Naive thymus-derived CD4-positive, alpha-beta T cell (primary cell): Measurements from ENCODE around the gene CEP43. TPM values are rescaled to one million over a fixed set of nuclear protein-coding genes. Genes with fewer than 3 reads are reported as not detected.
A peak's percentile ranks its signal among the peaks of the same experiment; 100 is the strongest.

Experiments used
- ATAC-seq: fragments of 150-1000 bp; cut with Tn5 transposase; 2 replicates; pipeline ENCODE4 v1.10.0; 2021; ENCODE audit warnings: mild to moderate bottlenecking, moderate library complexity
- CTCF ChIA-PET: fragments of 350-600 bp; sonication (Branson Sonifier 250); formaldehyde crosslinking; loops from one replicate; lab custom pipeline; 2021; ENCODE audit warnings: antibody characterized with exemption; lab: Charles Lee
- POLR2A ChIA-PET: fragments of 350-600 bp; sonication (Branson Sonifier 250); formaldehyde crosslinking; loops from one replicate; lab custom pipeline; 2021; ENCODE audit warnings: antibody characterized with exemption, inconsistent platforms; lab: Charles Lee
- DNase-seq, 9 donors: peaks; one replicate each; pipeline versions ENCODE4 v3.0.0 to v3.0.0-alpha.2; 2020 to 2022; ENCODE audit warnings: mixed read lengths in 1 of 9
- H3K27ac ChIP-seq: one replicate; pipeline ENCODE4 v1.7.0; 2013; ENCODE audit warnings: mild to moderate bottlenecking, low read depth, low read length, moderate library complexity
- H3K27me3 ChIP-seq, 2 donors: one replicate each; pipeline ENCODE4 v1.7.0; 2013; ENCODE audit warnings: low read length in 2 of 2, mild to moderate bottlenecking in 2 of 2, moderate library complexity in 2 of 2; ENCODE audit not compliant: control insufficient read depth in 2 of 2, insufficient read depth in 2 of 2
- H3K36me3 ChIP-seq, 3 experiments: 1 replicate in 2 of 3; 2 replicates in 1 of 3; pipeline ENCODE4 v1.7.0; 2013; ENCODE audit warnings: low read length in 3 of 3, mild to moderate bottlenecking in 3 of 3, moderate library complexity in 1 of 3; ENCODE audit not compliant: insufficient read depth in 3 of 3, control insufficient read depth in 2 of 3
- H3K4me1 ChIP-seq, 2 donors: one replicate each; pipeline ENCODE4 v1.7.0; 2013; ENCODE audit warnings: low read length in 2 of 2, mild to moderate bottlenecking in 2 of 2, moderate library complexity in 1 of 2; ENCODE audit not compliant: control insufficient read depth in 2 of 2, insufficient read depth in 2 of 2
- H3K4me3 ChIP-seq: 2 replicates; pipeline ENCODE4 v1.7.0; 2013; ENCODE audit warnings: mild to moderate bottlenecking, low read length
- H3K9me3 ChIP-seq, 3 experiments: 1 replicate in 2 of 3; 2 replicates in 1 of 3; pipeline ENCODE4 v1.7.0; 2013; ENCODE audit warnings: low read length in 3 of 3; ENCODE audit not compliant: control insufficient read depth in 2 of 3
- H3K27ac Mint-ChIP-seq, 9 donors: one replicate each; pipeline ENCODE4 v1.8.0; 2020 to 2022; ENCODE audit warnings: mixed read lengths in 9 of 9, mild to moderate bottlenecking in 8 of 9, moderate library complexity in 5 of 9, inconsistent platforms in 2 of 9
- H3K27me3 Mint-ChIP-seq, 5 donors: one replicate each; pipeline ENCODE4 v1.8.0; 2021 to 2022; ENCODE audit warnings: mixed read lengths in 5 of 5, mild to moderate bottlenecking in 1 of 5
- H3K36me3 Mint-ChIP-seq, 5 donors: one replicate each; pipeline ENCODE4 v1.8.0; 2020 to 2022; ENCODE audit warnings: mixed read lengths in 5 of 5, mild to moderate bottlenecking in 3 of 5, inconsistent platforms in 1 of 5
- H3K4me1 Mint-ChIP-seq, 7 donors: one replicate each; pipeline ENCODE4 v1.8.0; 2020 to 2022; ENCODE audit warnings: mixed read lengths in 7 of 7, mild to moderate bottlenecking in 3 of 7, inconsistent platforms in 1 of 7
- H3K4me3 Mint-ChIP-seq, 10 donors: one replicate each; pipeline ENCODE4 v1.8.0; 2020 to 2022; ENCODE audit warnings: mild to moderate bottlenecking in 10 of 10, mixed read lengths in 10 of 10, moderate library complexity in 6 of 10, inconsistent platforms in 2 of 10
- H3K9me3 Mint-ChIP-seq, 11 donors: one replicate each; pipeline ENCODE4 v1.8.0; 2020 to 2022; ENCODE audit warnings: mixed read lengths in 11 of 11, mild to moderate bottlenecking in 4 of 11, inconsistent platforms in 1 of 11, moderate library complexity in 1 of 11
- intact Hi-C, 2 donors: fragments of 100-400 bp; cut with micrococcal nuclease; formaldehyde crosslinking; loops; one replicate each; pipeline ENCODE4 v1.15.1; 2023
- polyA plus RNA-seq, 2 donors: library from polyadenylated mRNA; unstranded; fragments of 300-500 nt; fragmentation: Illumina TruSeq; gene quantifications; one replicate each; pipeline ENCODE4 v1.2.3, GENCODE V29; 2021
- total RNA-seq, 6 experiments: library from RNA in 5 of 6; stranded (reverse) in 5 of 6; gene quantifications; 1 replicate in 5 of 6; 2 replicates in 1 of 6; pipeline ENCODE4 v1.2.3 and lab custom pipeline; 2021 to 2026

The CEP43 gene
- total and polyA plus RNA-seq, 7 experiments from 2014 or later: 3.3 to 17.6 (median 11.6) TPM

DNA sequence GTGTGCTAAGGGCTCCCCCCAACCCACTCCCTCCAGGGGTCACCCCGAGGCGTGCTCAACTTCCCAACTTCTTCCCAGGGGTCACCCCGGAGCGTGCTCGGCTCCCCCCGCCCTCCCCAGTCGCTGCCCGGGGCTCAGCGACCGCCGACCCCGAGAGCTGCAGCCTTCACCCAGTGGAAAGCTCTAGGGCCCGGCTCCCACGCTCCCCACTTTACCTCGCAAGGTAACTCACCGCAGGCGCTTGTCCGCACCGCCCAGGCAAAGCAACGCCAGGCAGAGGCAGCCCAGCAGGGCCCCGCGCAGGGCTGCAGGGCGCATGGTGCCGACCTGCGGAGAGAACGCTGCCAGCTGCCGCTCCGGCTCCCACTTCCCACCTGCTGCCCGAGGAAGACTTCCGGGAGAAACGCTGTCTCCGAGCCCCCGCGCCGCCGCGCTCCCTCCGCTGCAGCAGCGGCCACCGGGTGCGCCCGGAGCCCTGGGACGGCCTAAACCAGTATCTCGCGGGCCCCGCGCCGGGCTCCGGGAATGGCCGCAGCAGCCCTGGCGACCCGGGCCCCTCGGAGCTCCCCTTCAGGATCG is 43.2 kb upstream of the CEP43 start:
- peaks cover 0 to 36% (median under 1%) of the 10 kb centered on the region in 5 donors for H3K36me3 Mint-ChIP-seq
- Histone ChIP-seq H3K4me1 (peaks cover 42 to 71% of the 10 kb centered on the region in 2 donors), H3K36me3 (peaks cover 0 to 13% (median 0%) of the 10 kb centered on the region in 3 experiments), H3K27me3 (no peaks in the 10 kb centered on the region), H3K27ac (peak overlapping the region; percentile 92), H3K9me3 (no peaks in the 10 kb centered on the region), H3K4me3 (peak overlapping the region; percentile 86)
- ChIA-PET POLR2A (interaction anchor here (0.7 to 16.2 kb wide), 14 partner anchors 8 to 328 kb away, joined by 3 to 245 read pairs (median 6); partner anchors contain the start of gene CEP43), CTCF (interaction anchor here (0.7 to 4.3 kb wide), 3 partner anchors 16 to 169 kb away, joined by 3 to 32 read pairs (median 7); no protein-coding TSS in a partner anchor)
- H3K27me3 Mint-ChIP-seq: no peaks in the 10 kb centered on the region
- intact Hi-C loops: loop anchor here (1.0 to 10.0 kb wide), 10 partner anchors 13 to 613 kb away; partner anchors contain the start of genes CEP43 (in 2 of the 2), MPC1 (in 1 of the 2) and SFT2D1 (in 1 of the 2)
- peak overlapping the region; percentile 92 to 99 (median 99) for H3K27ac Mint-ChIP-seq
- DNase-seq (no peak), ATAC-seq (peak; percentile 16)
- peaks cover 0 to 6% (median 0%) of the 10 kb centered on the region in 11 donors for H3K9me3 Mint-ChIP-seq
- H3K4me3 Mint-ChIP-seq: peak overlapping the region; percentile 87 to 99 (median 96)
- H3K4me1 Mint-ChIP-seq: peaks cover 59 to 85% (median 79%) of the 10 kb centered on the region in 7 donors

DNA sequence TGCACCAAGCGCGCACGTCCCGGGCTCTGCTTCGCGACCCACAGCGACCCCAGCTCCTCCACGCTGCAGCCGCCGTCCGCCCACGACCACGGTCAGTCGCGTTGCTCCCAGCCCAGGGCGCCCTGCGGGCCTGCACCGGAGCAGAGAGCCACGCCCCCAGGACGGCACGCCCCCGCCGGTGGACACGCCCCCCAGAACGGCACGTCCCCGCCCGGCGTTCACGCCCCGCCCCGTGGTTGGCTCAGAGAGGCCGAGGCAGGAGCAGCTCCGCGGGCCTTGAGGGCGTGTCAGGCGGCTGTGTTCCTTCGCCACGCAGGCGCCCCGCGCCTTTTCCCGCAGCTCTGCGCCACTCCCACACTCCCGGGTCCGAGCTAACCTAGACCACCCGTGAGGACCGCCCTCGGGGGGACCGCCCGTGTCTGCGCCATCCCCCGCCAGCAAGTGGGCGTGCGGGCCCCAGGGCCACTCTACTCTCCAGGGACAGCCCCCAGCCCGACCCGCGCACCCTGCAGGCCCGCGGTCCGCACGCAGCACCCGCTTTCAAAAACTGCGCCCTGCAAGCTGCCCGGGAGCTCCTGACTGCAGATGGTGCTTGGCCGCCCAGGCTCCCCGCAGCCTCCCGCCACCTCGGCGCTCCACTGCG is 42.6 kb upstream of the CEP43 start, which contains the start of gene RNASET2:
RNASET2 (minus strand) TSS at position 107 of the 643 bp plus-strand sequence. CDS start 368 bp downstream, outside the sequence.
- H3K27ac ChIP-seq: peak within 1 kb of the TSS; percentile 92
- peaks cover 0 to 33% (median 0%) of the 10 kb centered on the region in 5 donors for H3K36me3 Mint-ChIP-seq
- peaks cover 0 to 6% (median 0%) of the 10 kb centered on the region in 11 donors for H3K9me3 Mint-ChIP-seq
- peaks cover 56 to 79% (median 73%) of the 10 kb centered on the region in 7 donors for H3K4me1 Mint-ChIP-seq
- intact Hi-C loops: loop anchor here (1.0 to 10.0 kb wide), 11 partner anchors 14 to 614 kb away; partner anchors contain the start of genes CEP43 (in 2 of the 2), MPC1 (in 1 of the 2), RPS6KA2 (in 1 of the 2) and SFT2D1 (in 1 of the 2)
- CTCF ChIA-PET: interaction anchor here (0.7 to 4.3 kb wide), 3 partner anchors 15 to 170 kb away, joined by 3 to 32 read pairs (median 7); no protein-coding TSS in a partner anchor
- no peaks in the 10 kb centered on the region for H3K27me3 ChIP-seq
- H3K27ac Mint-ChIP-seq: peak within 1 kb of the TSS; percentile 95 to 99 (median 99)
- H3K27me3 Mint-ChIP-seq: no peaks in the 10 kb centered on the region
- peak; percentile 93 for ATAC-seq
- peak; percentile 95 to 100 (median 99) for DNase-seq
- peaks cover 41 to 66% of the 10 kb centered on the region in 2 donors for H3K4me1 ChIP-seq
- peaks cover 0 to 13% (median 0%) of the 10 kb centered on the region in 3 experiments for H3K36me3 ChIP-seq
- POLR2A ChIA-PET: interaction anchor here (0.8 to 16.2 kb wide), 13 partner anchors 9 to 329 kb away, joined by 3 to 245 read pairs (median 6); partner anchors contain the start of gene CEP43
- H3K4me3 Mint-ChIP-seq: peak within 1 kb of the TSS; percentile 87 to 99 (median 96)
- no peaks in the 10 kb centered on the region for H3K9me3 ChIP-seq
- peak within 1 kb of the TSS; percentile 86 for H3K4me3 ChIP-seq

DNA sequence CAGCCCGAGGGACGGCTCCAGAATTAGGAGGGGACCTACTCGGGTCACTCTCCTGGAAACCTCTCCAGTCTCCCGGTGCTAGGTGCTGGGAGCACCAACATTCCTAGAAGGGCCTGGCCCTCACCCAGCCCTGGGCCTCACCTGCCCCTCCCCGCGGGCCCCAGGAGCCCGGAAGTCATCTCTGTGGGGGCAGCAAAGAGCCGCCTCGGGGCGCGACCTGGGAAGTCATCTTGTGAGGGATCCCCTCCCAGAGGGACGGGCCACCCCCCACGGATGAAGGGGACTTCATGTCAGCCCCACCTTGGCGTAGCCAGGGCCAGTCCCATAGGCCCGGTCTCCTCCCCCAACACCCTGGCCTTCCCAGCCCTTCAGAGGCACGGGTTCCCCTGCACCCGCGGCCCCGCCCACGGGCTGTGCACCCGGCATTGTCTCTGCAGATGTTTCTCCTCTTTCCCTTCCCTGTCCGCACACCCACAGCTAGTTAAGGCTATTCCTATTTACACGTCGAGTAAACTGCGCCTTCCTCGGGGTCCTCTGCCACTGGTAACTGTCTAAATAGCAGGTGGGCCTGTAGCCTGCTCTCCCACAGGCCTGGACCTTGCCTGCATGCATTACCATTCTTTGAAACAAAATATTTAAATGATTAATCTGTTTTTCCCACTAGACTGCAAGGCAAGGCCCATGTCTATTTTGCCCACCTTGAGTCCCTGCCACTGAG is 42.0 kb upstream of the CEP43 start:
- ChIA-PET CTCF (interaction anchor here (1.8 to 4.3 kb wide), 2 partner anchors 15 to 32 kb away, joined by 7 to 32 read pairs; no protein-coding TSS in a partner anchor), POLR2A (interaction anchor here (0.8 to 16.2 kb wide), 14 partner anchors 9 to 330 kb away, joined by 3 to 245 read pairs (median 6); partner anchors contain the start of gene CEP43)
- H3K27ac Mint-ChIP-seq: peak overlapping the region; percentile 95 to 99 (median 98)
- Histone ChIP-seq H3K4me1 (peaks cover 34 to 59% of the 10 kb centered on the region in 2 donors), H3K4me3 (peak overlapping the region; percentile 86), H3K27me3 (no peaks in the 10 kb centered on the region), H3K36me3 (peaks cover 0 to 9% (median 0%) of the 10 kb centered on the region in 3 experiments), H3K27ac (peak overlapping the region; percentile 92), H3K9me3 (no peaks in the 10 kb centered on the region)
- peak in 8 of 9 donors; percentile 39 to 67 (median 57) for DNase-seq
- peaks cover 0 to 6% (median 0%) of the 10 kb centered on the region in 11 donors for H3K9me3 Mint-ChIP-seq
- H3K27me3 Mint-ChIP-seq: no peaks in the 10 kb centered on the region
- H3K36me3 Mint-ChIP-seq: peaks cover 0 to 29% (median under 1%) of the 10 kb centered on the region in 5 donors
- intact Hi-C loops: loop anchor here (1.0 to 10.0 kb wide), 9 partner anchors 14 to 614 kb away; partner anchors contain the start of genes MPC1 (in 1 of the 2), RPS6KA2 (in 1 of the 2) and SFT2D1 (in 1 of the 2)
- peak; percentile 5 for ATAC-seq
- peaks cover 53 to 72% (median 67%) of the 10 kb centered on the region in 7 donors for H3K4me1 Mint-ChIP-seq
- peak overlapping the region; percentile 87 to 99 (median 96) for H3K4me3 Mint-ChIP-seq

DNA sequence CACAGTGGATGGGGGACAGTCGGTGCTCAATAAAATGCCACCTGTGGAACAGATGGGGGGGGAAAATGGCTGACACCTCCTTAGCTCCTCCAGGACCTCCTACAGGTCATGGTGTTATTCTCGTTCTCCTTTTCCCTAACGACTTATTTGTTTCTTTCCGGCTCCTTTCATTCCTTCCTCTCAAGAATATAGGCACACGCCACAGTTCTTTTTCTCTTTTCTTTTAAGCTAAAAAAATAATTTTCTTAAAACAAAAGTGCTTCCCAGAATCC is 41.5 kb upstream of the CEP43 start:
- intact Hi-C loops: loop anchor here (1.0 to 10.0 kb wide), 9 partner anchors 15 to 615 kb away; partner anchors contain the start of genes MPC1 (in 1 of the 2), RPS6KA2 (in 1 of the 2) and SFT2D1 (in 1 of the 2)
- H3K9me3 Mint-ChIP-seq: peaks cover 0 to 10% (median 2%) of the 10 kb centered on the region in 11 donors
- peaks cover 49 to 67% (median 63%) of the 10 kb centered on the region in 7 donors for H3K4me1 Mint-ChIP-seq
- H3K27ac ChIP-seq: peak overlapping the region; percentile 92
- CTCF ChIA-PET: interaction anchor here (1.8 to 4.3 kb wide), 2 partner anchors 14 to 31 kb away, joined by 7 to 32 read pairs; no protein-coding TSS in a partner anchor
- H3K27me3 ChIP-seq: no peaks in the 10 kb centered on the region
- no peaks in the 10 kb centered on the region for H3K27me3 Mint-ChIP-seq
- peak overlapping the region; percentile 86 for H3K4me3 ChIP-seq
- H3K9me3 ChIP-seq: no peaks in the 10 kb centered on the region
- no peak for DNase-seq
- H3K4me3 Mint-ChIP-seq: peak overlapping the region; percentile 87 to 99 (median 96)
- H3K36me3 Mint-ChIP-seq: peaks cover 0 to 28% (median 3%) of the 10 kb centered on the region in 5 donors
- H3K4me1 ChIP-seq: peaks cover 34 to 54% of the 10 kb centered on the region in 2 donors
- peak overlapping the region; percentile 95 to 99 (median 98) for H3K27ac Mint-ChIP-seq
- POLR2A ChIA-PET: interaction anchor here (1.0 to 16.2 kb wide), 5 partner anchors 12 to 31 kb away, joined by 3 to 245 read pairs (median 42); no protein-coding TSS in a partner anchor
- no peak for ATAC-seq
- H3K36me3 ChIP-seq: peaks cover 0 to 9% (median 0%) of the 10 kb centered on the region in 3 experiments

DNA sequence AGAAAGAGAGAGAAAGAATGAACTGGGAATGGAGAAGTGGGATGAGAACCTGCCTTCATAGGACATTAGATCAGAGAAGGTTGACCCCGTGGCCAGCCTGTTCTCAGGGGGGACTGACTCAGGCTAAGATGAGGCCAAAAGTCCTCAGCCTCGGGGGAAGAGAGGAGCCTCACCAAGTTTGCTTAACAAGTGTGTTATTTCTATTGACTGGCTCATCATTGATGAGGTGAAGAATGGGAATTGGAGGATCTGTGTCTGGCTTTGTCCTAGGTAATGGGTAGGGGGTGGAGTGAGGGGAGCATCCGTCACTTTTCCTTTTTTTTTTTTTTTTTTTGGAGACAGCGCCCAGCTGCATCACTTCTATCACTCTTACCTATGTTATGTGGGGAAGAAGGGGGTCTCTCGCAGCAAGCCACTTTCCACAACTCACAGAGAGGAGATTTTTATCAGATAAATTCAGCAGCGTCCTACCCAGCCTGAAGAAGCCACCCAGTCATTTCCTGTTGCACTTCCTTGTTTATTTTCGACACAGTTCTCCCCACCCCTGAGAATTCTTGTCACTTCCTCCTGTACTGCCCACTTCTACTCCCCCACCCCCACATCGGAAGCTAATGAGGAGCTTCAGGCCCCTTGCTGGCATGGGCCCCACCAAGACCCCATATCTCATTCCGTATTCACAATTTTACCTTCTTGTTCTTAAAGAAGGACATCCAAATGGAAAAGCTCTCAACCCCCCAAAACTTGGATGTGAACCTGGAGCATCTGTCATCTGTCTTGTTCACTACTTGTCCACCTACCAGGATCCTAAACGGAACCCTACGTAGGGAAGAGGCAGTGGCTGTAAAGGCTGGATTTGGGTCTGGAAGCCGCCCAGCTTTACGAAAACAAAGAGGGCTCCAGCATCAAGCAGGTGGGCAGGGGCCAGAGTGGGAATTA is 40.0 kb upstream of the CEP43 start:
- Mint-ChIP-seq H3K4me1 (peaks cover 39 to 53% (median 49%) of the 10 kb centered on the region in 7 donors), H3K36me3 (peaks cover 0 to 21% (median 6%) of the 10 kb centered on the region in 5 donors), H3K27ac (peak overlapping the region; percentile 95 to 99 (median 98)), H3K27me3 (no peaks in the 10 kb centered on the region), H3K9me3 (peaks cover 0 to 18% (median 6%) of the 10 kb centered on the region in 11 donors), H3K4me3 (peak overlapping the region; percentile 82 to 99 (median 96))
- CTCF ChIA-PET: interaction anchor here (0.6 to 3.2 kb wide), 2 partner anchors 9 to 29 kb away, joined by 3 to 26 read pairs; no protein-coding TSS in a partner anchor
- Histone ChIP-seq H3K27me3 (no peaks in the 10 kb centered on the region), H3K4me1 (peaks cover 31 to 40% of the 10 kb centered on the region in 2 donors), H3K36me3 (peaks cover 0 to 9% (median 0%) of the 10 kb centered on the region in 3 experiments), H3K9me3 (no peaks in the 10 kb centered on the region), H3K4me3 (peak overlapping the region; percentile 47), H3K27ac (peak overlapping the region; percentile 92)
- intact Hi-C loops: loop anchor here (1.0 to 10.0 kb wide), 8 partner anchors 9 to 576 kb away; partner anchors contain the start of gene RPS6KA2 (in 1 of the 2)
- DNase-seq: peak in 7 of 9 donors; percentile 59 to 83 (median 78)
- POLR2A ChIA-PET: interaction anchor here (0.7 to 16.2 kb wide), 12 partner anchors 9 to 81 kb away, joined by 3 to 245 read pairs (median 8); partner anchors contain the start of gene CEP43
- ATAC-seq: peak; percentile 61
